Lung (tissue), 12 donors: ENCODE measurements around the gene MEA1. TPM values are rescaled to one million over a fixed set of nuclear protein-coding genes. Genes with fewer than 3 reads are reported as not detected.

ENCODE experiments used
- ATAC-seq: fragments of 200-7000 bp; cut with Tn5 transposase; one replicate; pipeline ENCODE4 v1.9.1; 2020; ENCODE audit warnings: moderate number of reproducible peaks; ENCODE audit not compliant: insufficient read depth, low FRiP score
- DNase-seq, 3 donors: peaks; one replicate each; pipeline ENCODE4 v3.0.0-alpha.2; 2013 to 2017
- H3K27ac ChIP-seq, 2 donors: one replicate each; pipeline ENCODE4 v1.5.1; 2013; ENCODE audit warnings: mild to moderate bottlenecking in 2 of 2, moderate library complexity in 2 of 2, control low read depth in 1 of 2, inconsistent platforms in 1 of 2, low read depth in 1 of 2, low read length in 1 of 2
- H3K27me3 ChIP-seq, 3 donors: one replicate each; pipeline ENCODE4 v1.5.1; 2013; ENCODE audit warnings: low read length in 2 of 3; ENCODE audit not compliant: control insufficient read depth in 3 of 3, insufficient read depth in 3 of 3
- H3K36me3 ChIP-seq, 4 donors: one replicate each; pipeline ENCODE4 v1.5.1; 2013; ENCODE audit warnings: low read length in 4 of 4, mild to moderate bottlenecking in 1 of 4, moderate library complexity in 1 of 4; ENCODE audit not compliant: control insufficient read depth in 4 of 4, insufficient read depth in 4 of 4
- H3K4me1 ChIP-seq, 5 donors: one replicate each; pipeline ENCODE4 v1.5.1; 2013; ENCODE audit warnings: low read length in 5 of 5, mild to moderate bottlenecking in 2 of 5, moderate library complexity in 1 of 5; ENCODE audit not compliant: control insufficient read depth in 5 of 5, insufficient read depth in 5 of 5
- H3K4me3 ChIP-seq: one replicate; pipeline ENCODE4 v1.5.1; 2013; ENCODE audit warnings: mild to moderate bottlenecking, control low read depth, moderate library complexity
- H3K9ac ChIP-seq, 2 donors: one replicate each; pipeline ENCODE4 v1.5.1; 2013; ENCODE audit warnings: low read length in 2 of 2, control low read depth in 1 of 2; ENCODE audit not compliant: insufficient read depth in 1 of 2
- H3K9me3 ChIP-seq, 4 donors: one replicate each; pipeline ENCODE4 v1.5.1; 2013; ENCODE audit warnings: low read length in 3 of 4, mild to moderate bottlenecking in 1 of 4, moderate library complexity in 1 of 4; ENCODE audit not compliant: control insufficient read depth in 4 of 4, insufficient read depth in 3 of 4
- WGBS, 2 donors: extraction: QIAGEN DNeasy Blood & Tissue Kit; methylation state at CpG; one replicate each; pipeline ENCODE4 v1.1.7; 2013; 5-methylcytosine and 5-hydroxymethylcytosine counted together
- polyA plus RNA-seq, 2 donors: library from polyadenylated mRNA; stranded (reverse); fragments of 200-250 nt; gene quantifications; one replicate each; pipeline ENCODE4 v1.2.1, GENCODE V29; 2013
- total RNA-seq, 2 donors: library from RNA; depleted of rRNA in 1 of 2; stranded (reverse); fragments of >200 nt in 1 of 2; gene quantifications; one replicate each; pipeline ENCODE4 v1.2.1, GENCODE V29; 2014 to 2021
- TF ChIP-seq, protein P1 (sequence below): IDR thresholded peaks from 2 replicates; pipeline ENCODE4 v1.5.1; 2012; ENCODE audit warnings: mild to moderate bottlenecking; ENCODE audit errors: control extremely low read depth, extremely low read depth
- donor health status: control.
- donor health status: control.
- donor health status: Bipolar disorder and iron deficiency.
- donor health status: healthy.
- donor health status: DM: yes; HTN: yes; CAD: no.

The MEA1 gene
- total and polyA plus RNA-seq, 4 donors = 32.5 to 113 (median 55.2) TPM

- WGBS, 2 donors = 0% methylated on average over 23 to 28 of the region's 28 CpGs
- Histone ChIP-seq H3K9me3 (no peaks in the 10 kb centered on the region), H3K4me3 (peak overlapping the region; percentile 92), H3K27ac (peak overlapping the region; percentile 85 to 95), H3K9ac (peak overlapping the region; percentile 73 to 76), H3K36me3 (peaks cover 0 to 5% (median 1%) of the 10 kb centered on the region in 4 donors), H3K27me3 (no peaks in the 10 kb centered on the region), H3K4me1 (peaks cover 6 to 19% (median 10%) of the 10 kb centered on the region in 5 donors)
- ATAC-seq (peak; percentile 4), DNase-seq (peak; percentile 8 to 31 (median 10))
- TF ChIP-seq, protein P1, sequence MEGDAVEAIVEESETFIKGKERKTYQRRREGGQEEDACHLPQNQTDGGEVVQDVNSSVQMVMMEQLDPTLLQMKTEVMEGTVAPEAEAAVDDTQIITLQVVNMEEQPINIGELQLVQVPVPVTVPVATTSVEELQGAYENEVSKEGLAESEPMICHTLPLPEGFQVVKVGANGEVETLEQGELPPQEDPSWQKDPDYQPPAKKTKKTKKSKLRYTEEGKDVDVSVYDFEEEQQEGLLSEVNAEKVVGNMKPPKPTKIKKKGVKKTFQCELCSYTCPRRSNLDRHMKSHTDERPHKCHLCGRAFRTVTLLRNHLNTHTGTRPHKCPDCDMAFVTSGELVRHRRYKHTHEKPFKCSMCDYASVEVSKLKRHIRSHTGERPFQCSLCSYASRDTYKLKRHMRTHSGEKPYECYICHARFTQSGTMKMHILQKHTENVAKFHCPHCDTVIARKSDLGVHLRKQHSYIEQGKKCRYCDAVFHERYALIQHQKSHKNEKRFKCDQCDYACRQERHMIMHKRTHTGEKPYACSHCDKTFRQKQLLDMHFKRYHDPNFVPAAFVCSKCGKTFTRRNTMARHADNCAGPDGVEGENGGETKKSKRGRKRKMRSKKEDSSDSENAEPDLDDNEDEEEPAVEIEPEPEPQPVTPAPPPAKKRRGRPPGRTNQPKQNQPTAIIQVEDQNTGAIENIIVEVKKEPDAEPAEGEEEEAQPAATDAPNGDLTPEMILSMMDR = no peak
These were observed 35.3 kb downstream of the MEA1 start for GRCh38 chr6:42978487-42978838.

DNA sequence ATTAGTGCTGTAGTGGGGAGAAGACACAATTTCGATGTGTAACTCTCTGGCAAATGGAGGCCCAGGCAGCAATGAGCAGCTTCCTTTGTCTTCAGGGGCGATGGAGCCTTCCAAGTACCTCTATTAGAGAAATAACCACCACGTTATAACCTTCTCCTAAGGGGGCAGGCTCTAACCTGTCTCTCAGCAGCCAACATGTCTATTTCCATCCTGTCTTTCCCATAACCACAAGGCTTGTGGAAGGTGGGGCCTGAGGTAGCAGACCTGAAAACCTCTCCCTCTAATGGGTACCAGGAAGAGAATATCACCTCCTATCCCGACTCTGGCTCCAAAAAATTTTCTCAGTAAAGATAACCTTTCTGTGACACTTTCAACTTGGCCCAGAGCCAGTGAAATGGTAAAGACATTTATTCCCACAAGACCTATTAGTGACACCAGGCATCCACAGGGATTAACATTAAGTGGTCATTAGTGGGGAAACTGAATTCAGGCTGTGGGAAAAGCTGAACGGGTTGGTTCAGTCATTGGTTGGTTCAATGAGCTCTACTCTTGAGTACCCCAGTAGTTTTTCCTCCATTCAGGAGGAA lies 38.7 kb downstream of the MEA1 start:
- no peaks in the 10 kb centered on the region for H3K9me3 ChIP-seq
- ATAC-seq (no peak), DNase-seq (no peak)
- TF ChIP-seq, protein P1 = no peak
- no peak overlapping the region for H3K4me3 ChIP-seq
- no peaks in the 10 kb centered on the region for H3K27me3 ChIP-seq
- 86 to 92% methylated on average over 5 of the region's 5 CpGs for WGBS, 2 donors
- no peak overlapping the region for H3K27ac ChIP-seq
- peaks cover 6 to 17% (median 10%) of the 10 kb centered on the region in 5 donors for H3K4me1 ChIP-seq
- no peak overlapping the region for H3K9ac ChIP-seq
- peaks cover 0 to 5% (median 2%) of the 10 kb centered on the region in 4 donors for H3K36me3 ChIP-seq

- Histone ChIP-seq H3K27me3 (no peaks in the 10 kb centered on the region), H3K27ac (no peak overlapping the region), H3K9ac (no peak overlapping the region), H3K9me3 (no peaks in the 10 kb centered on the region), H3K36me3 (peaks cover 2 to 12% (median 7%) of the 10 kb centered on the region in 4 donors), H3K4me1 (peaks cover 2 to 9% (median 6%) of the 10 kb centered on the region in 5 donors), H3K4me3 (no peak overlapping the region)
- DNase-seq (no peak), ATAC-seq (no peak)
- TF ChIP-seq, protein P1 = no peak
- 51 to 83% methylated on average over 3 of the region's 3 CpGs for WGBS, 2 donors
These were observed 39.8 kb downstream of the MEA1 start for GRCh38 chr6:42973926-42974325.

GRCh38 chr6:42971746-42972327 lies 41.9 kb downstream of the MEA1 start:
- Histone ChIP-seq H3K27ac (no peak overlapping the region), H3K9ac (no peak overlapping the region), H3K4me3 (no peak overlapping the region), H3K4me1 (peaks cover 0 to 1% (median 0%) of the 10 kb centered on the region in 5 donors), H3K36me3 (peaks cover 2 to 24% (median 11%) of the 10 kb centered on the region in 4 donors), H3K9me3 (no peaks in the 10 kb centered on the region), H3K27me3 (no peaks in the 10 kb centered on the region)
- WGBS, 2 donors = 85 to 87% methylated on average over 3 of the region's 3 CpGs
- TF ChIP-seq, protein P1 = no peak
- DNase-seq (no peak), ATAC-seq (no peak)
